ENCODE measurements around the gene MMP20.

DNA sequence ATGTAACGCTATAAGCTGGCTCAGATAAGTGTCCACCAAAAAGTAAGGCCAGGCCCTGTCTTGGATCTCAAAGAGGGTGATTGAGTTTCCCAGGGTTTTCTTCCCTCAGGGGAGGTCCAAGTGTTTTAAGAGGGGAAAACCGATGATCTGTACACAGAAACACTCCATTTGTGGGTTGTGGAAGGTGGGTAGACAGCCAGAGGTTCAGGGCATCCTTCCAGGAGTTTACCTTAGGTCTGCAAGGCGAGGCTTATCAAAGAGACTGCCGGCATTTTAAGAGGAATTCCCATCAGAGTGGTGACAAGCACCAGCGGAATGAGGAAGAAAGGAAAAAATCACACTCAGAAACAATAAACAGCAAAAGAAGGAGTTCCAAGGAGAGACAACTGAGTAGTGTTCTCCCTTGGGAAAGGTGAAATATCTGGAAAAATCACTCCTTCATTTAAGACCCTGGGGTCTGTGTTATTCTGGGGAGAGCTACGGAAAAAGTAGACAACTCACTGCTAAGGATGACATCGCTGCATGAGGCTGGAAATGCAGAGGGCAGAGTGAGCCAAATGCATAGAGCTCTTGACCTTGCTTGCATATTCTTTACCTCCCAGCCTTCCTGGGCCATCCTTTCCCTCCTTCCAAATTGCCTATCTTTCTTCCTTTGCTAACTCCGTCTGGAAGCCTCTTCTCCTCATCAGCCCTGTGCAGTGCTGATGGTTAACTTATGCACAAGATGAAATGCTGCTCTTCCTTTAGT, 72.5 kb downstream of the MMP20 start:
- TF ChIP-seq, protein P1, sequence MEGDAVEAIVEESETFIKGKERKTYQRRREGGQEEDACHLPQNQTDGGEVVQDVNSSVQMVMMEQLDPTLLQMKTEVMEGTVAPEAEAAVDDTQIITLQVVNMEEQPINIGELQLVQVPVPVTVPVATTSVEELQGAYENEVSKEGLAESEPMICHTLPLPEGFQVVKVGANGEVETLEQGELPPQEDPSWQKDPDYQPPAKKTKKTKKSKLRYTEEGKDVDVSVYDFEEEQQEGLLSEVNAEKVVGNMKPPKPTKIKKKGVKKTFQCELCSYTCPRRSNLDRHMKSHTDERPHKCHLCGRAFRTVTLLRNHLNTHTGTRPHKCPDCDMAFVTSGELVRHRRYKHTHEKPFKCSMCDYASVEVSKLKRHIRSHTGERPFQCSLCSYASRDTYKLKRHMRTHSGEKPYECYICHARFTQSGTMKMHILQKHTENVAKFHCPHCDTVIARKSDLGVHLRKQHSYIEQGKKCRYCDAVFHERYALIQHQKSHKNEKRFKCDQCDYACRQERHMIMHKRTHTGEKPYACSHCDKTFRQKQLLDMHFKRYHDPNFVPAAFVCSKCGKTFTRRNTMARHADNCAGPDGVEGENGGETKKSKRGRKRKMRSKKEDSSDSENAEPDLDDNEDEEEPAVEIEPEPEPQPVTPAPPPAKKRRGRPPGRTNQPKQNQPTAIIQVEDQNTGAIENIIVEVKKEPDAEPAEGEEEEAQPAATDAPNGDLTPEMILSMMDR (IDR thresholded peaks at IDR 0.05) = no peak
- TF ChIP-seq RAD21 (IDR thresholded peaks at IDR 0.05; ENCODE audit: low read length) = no peak
- TF ChIP-seq, protein P2, sequence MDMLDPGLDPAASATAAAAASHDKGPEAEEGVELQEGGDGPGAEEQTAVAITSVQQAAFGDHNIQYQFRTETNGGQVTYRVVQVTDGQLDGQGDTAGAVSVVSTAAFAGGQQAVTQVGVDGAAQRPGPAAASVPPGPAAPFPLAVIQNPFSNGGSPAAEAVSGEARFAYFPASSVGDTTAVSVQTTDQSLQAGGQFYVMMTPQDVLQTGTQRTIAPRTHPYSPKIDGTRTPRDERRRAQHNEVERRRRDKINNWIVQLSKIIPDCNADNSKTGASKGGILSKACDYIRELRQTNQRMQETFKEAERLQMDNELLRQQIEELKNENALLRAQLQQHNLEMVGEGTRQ (IDR thresholded peaks at IDR 0.05; ENCODE audit: borderline replicate concordance, low read depth, low read length) = no peak
- no peak for TF ChIP-seq RFX5 (IDR thresholded peaks at IDR 0.05; ENCODE audit: low read length)
- TF ChIP-seq SMC3 (IDR thresholded peaks at IDR 0.05; ENCODE audit: low read depth, low read length) = no peak
- TF ChIP-seq, protein P3, sequence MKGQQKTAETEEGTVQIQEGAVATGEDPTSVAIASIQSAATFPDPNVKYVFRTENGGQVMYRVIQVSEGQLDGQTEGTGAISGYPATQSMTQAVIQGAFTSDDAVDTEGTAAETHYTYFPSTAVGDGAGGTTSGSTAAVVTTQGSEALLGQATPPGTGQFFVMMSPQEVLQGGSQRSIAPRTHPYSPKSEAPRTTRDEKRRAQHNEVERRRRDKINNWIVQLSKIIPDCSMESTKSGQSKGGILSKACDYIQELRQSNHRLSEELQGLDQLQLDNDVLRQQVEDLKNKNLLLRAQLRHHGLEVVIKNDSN (IDR thresholded peaks at IDR 0.05; ENCODE audit: borderline replicate concordance, low read depth) = no peak

All from SK-N-SH (cell line).